Left lobe of liver (tissue), 2 donors: ENCODE results near the gene DUSP22. TPM values are rescaled to one million over a fixed set of nuclear protein-coding genes. Genes with fewer than 3 reads are reported as not detected.
"Not testable (repeated sequence)": the region's sequence is repeated elsewhere in the genome, so short reads cannot be mapped to it uniquely, and the experiment has no call there.

ENCODE experiments used
- ATAC-seq: fragments of 200-7000 bp; cut with Tn5 transposase; one replicate; pipeline ENCODE4 v1.9.1; 2020; ENCODE audit warnings: mild to moderate bottlenecking, moderate library complexity
- DNase-seq: peaks from one replicate; pipeline ENCODE4 v3.0.0-alpha.2; 2020; ENCODE audit warnings: low spot score
- total RNA-seq: library from RNA; stranded (reverse); gene quantifications from one replicate; pipeline ENCODE4 v1.2.1, GENCODE V29; 2021
- donor health status: DM: no; HTN: no; CAD: no; lungs with moderate emphysema.
- donor health status: DM: no; HTN: yes; CAD: no.

DUSP22 gene
- total RNA-seq, 1 donor from 2014 or later, result 15.9 TPM

DNA sequence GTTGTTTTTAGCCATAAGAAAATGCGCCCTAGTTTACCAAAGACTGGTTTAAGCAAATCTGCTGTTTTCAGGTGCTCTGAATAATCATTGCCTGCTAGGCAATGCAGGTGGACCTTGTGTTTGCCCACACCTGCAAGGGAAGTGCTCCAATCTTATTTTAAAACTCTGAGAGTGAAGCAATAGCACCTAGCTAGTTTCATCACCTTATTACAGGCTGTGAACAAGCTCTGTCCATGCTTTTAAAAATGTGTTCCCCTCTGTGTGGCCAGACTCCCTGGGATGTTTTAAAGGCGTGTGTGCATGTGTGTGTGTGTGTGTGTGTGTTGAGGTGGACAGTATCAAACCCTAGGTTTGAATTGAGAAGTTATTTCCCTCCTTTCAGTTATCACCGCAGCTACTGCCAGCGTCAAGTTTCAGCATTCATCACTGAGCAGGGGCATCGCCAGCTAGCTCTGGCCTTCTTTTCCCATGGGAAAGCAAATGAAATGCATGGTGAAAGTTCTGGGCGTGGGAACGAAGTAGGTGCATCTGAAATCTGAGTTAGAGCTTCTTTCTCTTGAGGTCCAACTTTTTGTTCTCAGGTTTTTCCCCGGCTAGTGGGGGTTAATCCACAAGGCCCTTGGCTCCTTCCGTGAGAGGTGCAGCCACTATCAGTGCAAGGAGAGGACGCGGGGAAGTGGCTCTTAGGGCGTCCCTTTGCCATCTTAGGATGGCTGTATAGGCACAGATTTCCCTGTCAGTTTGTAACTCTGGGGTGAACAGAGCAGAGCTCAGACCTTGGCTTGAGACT is 30.8 kb downstream of the DUSP22 start:
- ATAC-seq (peak; percentile 50), DNase-seq (no peak)

DNA sequence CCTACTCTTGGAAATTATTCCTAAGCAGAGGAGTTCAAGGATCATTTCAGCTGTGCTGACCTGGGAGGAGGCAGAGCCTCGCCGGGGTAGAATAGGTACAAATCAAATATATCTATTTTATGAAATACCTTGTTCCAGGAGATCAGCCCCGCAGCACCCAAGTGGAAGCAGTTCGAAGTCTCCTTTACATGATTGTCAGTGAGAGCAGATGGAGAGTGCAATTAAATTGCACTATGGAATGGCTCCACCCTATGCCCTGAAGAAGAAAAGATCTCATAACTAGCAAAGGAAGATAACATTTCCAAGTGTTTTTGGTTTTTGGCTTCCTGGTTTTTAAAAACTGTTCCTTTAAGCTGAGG is 31.4 kb downstream of the DUSP22 start:
- no peak for DNase-seq

DNA sequence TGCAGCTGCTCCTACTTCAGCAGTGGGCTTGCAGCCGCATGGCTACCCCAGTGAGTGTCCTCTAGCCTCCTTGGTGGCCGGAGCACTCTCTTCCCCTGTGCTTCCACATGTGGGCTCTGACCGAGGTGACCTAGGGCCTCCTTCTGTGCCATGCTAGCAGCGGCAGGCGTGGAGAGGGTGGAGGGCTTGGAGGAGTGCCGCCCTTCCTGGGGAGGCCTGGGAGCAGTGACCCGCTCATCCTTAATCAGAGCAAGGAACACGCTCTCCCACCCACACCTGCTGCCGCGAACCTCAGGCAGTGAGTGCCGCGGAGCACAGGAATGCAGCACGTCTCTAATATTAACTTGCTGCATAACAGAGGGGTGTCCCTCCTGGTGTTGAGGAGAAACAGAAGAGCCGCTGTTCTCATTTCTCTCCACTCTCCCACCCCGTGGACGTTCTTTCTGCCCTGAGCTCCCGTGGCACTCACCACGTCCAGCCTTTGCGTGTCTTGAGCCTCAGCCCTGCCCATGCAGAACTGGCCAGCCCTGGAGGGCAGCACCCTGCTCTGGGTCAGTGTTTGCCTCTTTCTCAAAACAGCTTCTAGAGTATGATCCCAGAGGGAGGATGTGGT is 31.9 kb downstream of the DUSP22 start:
- no peak for DNase-seq

More for the DNA sequence above, 31.4 kb downstream of the DUSP22 start:
- ATAC-seq, result no peak

DNA sequence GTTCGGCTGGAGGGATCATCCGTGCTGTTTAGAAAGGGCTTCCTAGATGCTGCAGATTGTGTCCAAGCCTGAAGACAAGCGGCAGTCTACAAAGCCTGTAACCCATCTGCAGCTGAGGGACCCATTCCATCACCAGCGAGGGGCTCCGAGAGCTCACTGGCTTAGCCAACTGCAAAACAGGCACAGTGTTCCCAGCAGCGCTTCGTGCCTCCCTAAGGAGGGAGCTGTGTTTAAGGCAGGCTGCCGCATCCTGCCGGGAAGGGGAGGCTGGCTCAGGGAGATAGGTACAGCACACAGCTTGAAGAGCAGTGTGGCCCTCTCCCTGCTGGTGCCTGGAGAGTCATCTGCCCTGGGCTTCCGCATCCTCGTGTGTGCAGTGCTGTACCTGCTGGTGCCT is 32.4 kb downstream of the DUSP22 start:
- ATAC-seq (no peak), DNase-seq (no peak)

More for the DNA sequence above, 31.9 kb downstream of the DUSP22 start:
- no peak for ATAC-seq

DNA sequence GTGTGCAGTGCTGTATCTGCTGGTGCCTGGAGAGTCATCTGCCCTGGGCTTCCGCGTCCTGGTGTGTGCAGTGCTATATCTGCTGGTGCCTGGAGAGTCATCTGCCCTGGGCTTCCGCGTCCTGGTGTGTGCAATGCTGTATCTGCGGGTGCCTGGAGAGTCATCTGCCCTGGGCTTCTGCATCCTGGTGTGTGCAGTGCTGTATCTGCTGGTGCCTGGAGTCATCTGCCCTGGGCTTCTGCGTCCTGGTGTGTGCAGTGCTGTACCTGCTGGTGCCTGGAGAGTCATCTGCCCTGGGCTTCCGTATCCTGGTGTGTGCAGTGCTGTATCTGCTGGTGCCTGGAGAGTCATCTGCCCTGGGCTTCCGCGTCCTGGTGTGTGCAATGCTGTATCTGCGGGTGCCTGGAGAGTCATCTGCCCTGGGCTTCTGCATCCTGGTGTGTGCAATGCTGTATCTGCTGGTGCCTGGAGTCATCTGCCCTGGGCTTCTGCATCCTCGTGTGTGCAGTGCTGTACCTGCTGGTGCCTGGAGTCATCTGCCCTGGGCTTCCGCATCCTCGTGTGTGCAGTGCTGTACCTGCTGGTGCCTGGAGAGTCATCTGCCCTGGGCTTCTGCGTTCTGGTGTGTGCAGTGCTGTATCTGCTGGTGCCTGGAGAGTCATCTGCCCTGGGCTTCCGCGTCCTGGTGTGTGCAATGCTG is 33.0 kb downstream of the DUSP22 start:
- not testable (repeated sequence) for ATAC-seq, DNase-seq

DNA sequence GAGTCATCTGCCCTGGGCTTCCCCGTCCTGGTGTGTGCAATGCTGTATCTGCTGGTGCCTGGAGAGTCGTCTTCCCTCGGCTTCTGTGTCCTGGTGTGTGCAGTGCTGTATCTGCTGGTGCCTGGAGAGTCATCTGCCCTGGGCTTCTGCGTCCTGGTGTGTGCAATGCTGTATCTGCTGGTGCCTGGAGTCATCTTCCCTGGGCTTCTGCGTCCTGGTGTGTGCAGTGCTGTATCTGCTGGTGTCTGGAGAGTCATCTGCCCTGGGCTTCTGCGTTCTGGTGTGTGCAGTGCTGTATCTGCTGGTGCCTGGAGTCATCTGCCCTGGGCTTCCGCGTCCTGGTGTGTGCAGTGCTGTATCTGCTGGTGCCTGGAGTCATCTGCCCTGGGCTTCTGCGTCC is 33.8 kb downstream of the DUSP22 start:
- not testable (repeated sequence) for DNase-seq, ATAC-seq

DNA sequence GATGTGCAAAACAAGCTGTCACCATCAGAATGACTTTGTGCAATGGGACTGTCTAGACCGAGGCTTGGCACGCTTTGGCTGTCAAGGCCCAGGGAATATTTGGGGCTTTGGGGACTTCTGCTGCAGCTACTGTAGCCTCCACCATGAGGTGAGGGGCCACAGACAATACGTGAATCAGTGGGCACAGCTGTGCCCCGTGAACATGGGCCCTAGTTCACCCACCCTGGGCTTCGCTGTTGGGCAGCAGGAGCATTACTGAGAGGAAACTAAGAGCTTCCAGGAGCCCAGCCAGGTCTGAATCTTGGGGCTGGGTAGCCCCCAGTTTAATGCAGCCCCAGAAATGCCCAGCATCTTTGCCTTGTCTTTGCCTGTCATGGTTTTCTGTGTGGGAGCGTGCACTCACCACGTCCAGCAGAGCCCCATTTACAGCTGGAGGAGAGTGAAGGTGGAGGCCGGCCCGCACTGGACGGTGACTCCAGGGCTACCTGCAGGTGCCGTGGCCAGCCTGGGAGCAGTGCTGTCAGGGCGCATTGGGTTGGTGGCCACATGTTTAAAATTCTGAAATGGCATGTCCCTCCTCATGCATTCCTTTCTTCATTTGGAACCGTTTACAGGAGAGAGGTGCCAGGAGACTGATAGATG is 34.7 kb downstream of the DUSP22 start:
- no peak for DNase-seq
- ATAC-seq, result no peak

DNA sequence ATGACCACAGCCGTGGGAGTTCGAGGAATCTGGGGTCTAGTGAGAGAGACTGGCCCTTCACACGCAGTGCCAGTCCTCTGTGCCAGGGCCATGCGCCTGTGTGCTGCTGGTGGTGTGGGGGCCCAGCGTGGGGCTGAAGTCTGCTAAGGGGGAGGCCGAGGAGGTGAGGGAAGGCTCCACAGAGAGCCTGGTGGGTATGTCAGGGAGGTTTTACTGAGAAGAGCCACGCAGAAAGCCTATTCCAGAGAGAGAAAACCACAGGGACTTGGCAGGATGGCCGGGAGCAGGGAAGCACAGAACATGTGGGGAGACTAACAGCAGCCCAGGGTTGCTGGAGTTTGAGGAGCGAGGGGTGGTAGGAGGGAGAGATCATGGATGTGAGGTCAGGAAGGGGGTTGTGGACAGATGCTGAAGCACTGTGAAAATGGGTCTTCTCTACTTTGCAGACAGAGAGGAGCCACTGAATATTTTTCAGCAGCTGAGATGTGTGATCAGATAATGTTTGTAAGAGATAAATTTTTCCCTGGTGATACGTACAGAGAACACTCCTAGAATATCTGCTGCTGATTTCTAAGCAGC is 35.3 kb downstream of the DUSP22 start:
- no peak for ATAC-seq
- no peak for DNase-seq

DNA sequence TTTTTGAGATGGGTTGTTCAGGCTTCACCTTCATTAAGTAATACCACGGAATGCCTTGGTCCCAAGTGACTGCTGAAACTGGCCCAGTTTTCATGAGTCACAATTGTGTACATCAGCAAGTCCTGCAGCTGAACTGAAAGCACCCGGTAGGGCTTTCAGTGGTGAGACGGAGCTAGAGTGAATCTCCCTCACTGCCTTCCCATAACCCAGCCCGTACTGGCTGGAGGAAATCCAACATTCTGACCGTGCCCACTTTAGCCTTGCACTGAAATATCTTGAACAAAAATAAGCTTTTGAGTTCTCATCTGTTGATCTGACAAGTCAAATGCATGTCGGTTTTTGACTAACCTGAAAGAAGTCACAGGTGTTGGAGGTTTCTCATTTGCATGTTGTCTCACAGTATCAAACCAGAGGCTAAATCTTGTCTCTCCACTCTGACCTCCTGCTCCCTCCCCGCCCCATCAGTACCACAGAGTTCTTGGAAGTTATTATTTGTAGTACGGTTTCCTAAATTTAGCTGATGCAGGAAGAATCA is 35.9 kb downstream of the DUSP22 start:
- no peak for DNase-seq
- peak; percentile 34 for ATAC-seq

DNA sequence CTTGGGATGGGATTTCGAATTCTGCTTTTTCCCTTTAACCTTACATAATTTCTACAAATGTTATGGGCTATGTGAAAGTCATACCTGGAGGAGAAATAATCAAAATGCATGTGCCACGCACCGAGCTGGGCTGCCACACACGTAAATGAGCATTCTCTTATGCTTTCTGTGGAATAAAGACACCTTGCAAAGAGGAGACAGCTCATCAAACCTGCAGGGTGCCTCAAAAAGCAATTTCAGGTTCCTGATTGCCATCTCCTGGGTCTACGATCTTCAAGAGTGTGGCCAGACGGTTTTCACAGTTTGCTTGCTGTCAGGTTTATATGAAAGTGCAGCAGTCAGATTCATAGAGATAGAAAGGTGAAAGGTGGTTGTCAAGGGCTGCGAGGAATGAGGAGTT is 36.6 kb downstream of the DUSP22 start:
- ATAC-seq (no peak), DNase-seq (no peak)

DNA sequence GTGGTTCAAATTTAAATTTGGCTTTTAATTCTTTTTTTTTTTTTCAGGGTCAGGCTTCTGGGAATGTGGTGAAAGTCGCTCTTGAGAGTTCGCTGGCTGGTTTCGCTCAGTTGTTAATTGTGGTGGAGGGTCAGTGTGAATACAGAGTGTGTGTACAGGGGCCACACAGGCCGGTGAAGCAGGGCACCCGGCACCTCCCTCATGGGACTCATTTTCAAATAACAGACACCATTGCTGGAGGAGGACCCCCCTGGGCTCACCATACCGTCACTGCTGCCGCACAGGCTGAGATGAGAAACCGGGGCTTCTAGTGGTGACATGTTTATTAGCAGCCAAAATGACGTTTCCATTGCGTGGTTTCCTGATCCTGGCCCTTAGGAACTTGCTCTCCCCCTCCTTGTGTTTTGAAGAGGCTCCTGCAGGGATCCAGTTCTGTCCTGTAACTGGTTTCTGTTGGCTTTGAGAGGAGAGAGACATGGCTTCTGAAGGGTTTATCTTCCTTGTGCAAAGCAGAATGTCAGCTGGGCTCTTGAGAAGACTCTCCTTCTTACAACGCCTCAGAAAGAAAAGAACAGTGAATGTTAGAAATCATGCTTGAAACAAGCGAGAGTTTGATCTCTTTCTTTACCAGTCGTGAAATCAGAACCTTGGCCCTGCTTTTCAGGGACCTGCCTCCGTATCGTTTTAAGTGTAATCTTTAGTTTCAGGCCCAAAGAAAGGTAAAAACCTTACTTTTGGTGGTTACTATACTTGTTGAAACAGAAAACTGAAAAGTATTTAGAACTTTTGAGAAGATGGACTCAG is 37.8 kb downstream of the DUSP22 start:
- DNase-seq (no peak), ATAC-seq (no peak)

DNA sequence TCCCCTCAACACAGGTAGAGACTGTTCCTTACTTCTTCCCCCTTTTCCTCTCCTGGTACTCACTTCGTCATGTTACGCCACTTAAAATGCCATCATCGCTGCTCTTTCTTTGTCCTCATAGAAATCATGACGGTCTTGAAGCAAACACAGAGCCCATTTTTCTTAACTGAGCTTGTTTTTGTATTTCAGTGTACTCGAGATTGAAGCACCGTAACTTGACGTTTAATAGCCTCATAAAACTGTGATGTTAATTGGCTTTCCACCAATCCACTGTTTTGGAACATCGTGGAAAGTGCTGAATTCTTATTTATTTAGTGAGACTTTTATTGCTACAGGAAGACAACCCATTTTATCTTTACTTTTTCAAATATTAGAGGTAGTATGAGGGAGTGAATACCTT is 38.7 kb downstream of the DUSP22 start:
- DNase-seq (no peak), ATAC-seq (no peak)

DNA sequence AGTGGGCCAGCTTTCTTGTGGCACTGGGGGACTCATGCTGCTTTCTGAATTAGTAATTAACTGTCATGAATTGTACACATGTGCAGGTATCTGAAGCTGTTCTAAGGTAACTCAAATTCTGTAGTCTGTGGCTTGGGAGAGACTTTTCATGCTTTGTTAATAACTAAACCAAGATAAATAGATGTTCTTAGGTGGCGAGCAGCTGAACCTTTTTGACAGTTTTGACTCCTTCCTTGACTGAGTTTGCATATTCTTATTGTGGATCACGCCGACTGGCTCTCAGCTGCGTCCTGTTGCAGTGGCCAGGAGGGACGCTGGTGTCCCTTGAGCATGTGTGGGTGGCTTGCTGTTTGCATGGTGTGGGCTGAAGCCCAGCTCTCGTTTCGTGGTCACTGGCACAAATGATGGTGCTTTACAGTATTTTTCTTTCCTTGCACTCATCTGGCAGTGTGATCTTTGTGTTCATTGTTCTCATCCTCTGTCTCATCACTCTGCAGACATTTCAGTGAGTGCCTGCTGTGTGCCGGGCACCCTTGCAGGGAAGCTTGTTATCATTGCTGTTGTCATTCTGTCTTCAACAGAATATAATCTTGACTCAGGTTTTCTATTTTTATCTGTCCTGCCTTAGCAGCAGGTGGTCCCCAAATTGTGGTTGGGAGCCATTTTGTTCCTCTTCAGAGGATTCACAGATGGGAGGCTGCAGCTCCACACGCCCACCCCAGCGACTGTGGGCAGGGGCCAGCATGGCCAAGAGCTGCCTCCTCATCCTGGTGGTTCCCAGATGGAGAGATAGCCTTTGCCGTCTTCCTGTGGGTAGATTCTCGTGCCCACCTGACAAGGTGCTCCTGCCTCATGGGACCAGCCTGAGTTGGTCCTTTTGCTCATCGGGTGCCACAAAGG is 39.6 kb downstream of the DUSP22 start:
- ATAC-seq, result peak; percentile 24
- DNase-seq, result no peak

DNA sequence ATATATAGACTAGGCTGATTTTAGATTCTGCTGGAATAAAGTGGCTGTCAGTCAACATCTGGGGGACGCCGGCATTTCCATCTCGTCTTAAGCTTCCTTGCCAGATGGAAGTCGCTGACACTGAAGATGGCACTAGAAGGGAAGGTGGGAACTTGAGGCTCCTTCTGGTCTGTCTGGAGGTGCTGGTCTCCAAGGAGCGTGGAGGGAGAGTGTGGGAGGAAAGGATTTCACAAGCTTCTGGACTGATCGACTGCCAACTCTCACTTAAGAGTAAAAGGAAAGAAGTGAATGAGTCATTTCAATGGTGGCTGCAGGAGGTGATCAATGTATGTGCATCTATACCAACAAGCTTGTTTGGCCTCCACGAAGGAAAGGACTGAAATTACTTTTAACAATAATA is 40.4 kb downstream of the DUSP22 start:
- DNase-seq, result no peak
- ATAC-seq, result no peak

DNA sequence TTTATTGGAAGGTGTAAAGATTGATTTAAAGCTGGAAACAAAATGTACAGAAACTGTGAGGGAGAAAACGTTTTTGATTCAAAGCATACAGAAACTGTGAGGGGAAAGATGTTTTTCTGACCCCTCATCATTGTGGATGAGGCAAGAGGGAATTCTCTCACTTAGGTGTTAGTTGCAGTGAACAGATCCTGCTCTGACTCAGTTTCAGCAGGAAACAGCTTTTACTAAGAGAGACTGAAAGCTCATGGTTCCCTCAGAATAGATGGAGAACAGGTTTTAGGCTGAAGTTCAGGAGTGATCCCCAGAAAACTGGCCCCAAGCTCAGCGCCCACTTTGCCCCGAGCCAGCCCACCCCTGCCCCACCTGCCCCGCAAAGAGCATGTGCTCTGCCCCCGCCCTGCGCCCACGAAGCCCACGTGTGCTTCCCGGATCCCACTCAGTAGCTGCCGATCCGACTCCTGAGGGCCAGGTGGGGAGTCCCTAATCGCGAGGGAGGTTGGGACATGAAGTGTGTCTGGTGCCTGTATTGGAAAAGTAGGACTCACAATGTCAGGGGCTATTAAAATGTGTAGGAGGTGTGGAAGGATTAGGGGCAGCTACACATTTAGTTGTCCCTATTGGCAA is 41.2 kb downstream of the DUSP22 start:
- DNase-seq (no peak), ATAC-seq (no peak)

DNA sequence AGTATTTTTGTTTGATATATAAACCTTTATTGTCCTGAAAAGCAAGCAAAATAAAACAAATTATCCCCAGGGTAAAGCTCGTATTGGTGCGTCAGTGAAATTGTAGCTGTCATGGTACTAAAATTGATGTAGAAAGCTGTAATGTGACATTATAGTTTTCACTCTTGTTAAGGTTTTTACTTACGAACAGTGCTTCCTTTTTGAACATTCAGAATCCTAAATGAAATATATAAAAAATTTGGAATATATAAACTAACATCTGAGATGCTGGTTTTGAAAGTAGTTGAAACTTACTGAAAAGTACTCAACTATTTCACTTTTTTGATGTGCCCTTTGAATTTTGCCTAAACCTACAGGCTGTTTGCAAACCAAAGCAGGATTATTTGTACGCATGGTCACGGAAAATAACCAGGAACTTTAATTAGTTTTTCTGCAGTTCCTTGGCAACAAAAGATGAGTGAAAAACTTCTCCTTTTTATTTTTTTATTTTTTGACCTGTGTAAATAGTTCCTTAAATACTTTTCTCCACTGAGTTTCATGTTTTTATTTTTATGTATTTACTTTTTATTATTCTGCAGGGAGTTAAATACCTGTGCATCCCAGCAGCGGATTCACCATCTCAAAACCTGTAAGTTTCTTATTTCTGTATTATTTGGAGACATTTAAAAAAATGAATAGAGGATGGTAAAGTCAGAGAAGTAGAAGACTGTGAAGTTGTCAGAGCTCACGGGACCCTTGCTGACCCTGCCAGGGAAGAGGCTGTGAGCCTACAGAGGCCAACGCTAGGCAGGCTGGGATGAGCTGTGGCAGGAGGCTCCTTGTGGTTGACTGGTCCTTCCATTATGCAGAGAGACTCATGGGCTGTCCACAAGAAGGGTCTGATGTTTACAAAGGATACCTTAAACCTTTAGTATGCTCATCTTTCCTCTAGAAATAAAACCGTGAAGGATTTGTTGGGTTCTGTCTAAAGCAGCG is 42.5 kb downstream of the DUSP22 start:
- DNase-seq, result no peak
- ATAC-seq, result no peak

DNA sequence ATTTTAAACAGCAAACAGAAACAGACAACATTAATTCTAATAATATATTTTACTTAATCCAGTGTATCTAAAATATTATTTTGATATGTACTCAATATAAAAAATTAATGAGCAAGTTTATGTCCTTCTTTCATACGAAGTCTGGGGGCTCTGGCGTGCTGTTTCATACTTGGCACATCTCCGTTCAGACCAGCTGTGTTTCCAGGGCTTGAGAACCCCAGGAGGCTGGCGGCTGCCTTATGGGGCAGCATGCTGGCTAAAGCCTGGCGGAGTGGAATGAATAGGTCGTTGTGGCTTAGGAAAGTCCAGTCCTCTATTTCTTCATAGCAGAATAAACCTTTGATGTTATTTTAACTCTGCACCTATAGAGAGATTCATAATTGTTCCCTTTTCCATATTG is 43.3 kb downstream of the DUSP22 start:
- ATAC-seq (no peak), DNase-seq (no peak)
